ENCODE data around the gene CLIP1.

- TF ChIP-seq CTCF (IDR thresholded peaks at IDR 0.05 in 2 of 3, conservative IDR thresholded peaks at IDR 0.05 in 1 of 3; ENCODE audit: borderline replicate concordance in 1 of 3, insufficient read depth in 1 of 3, low read depth in 2 of 3, low read length in 2 of 3) (no peak), RAD21 (IDR thresholded peaks at IDR 0.05; ENCODE audit: low read depth) (no peak), POLR2AphosphoS5 (IDR thresholded peaks at IDR 0.05; ENCODE audit: low read depth, low read length) (no peak), EGR1 (IDR thresholded peaks at IDR 0.05; ENCODE audit: low read depth) (no peak), EZH2phosphoT487 (IDR thresholded peaks at IDR 0.05; ENCODE audit: borderline replicate concordance) (no peak), EZH2 (IDR thresholded peaks at IDR 0.05) (no peak), REST (IDR thresholded peaks at IDR 0.05; ENCODE audit: low read depth) (no peak), SP1 (IDR thresholded peaks at IDR 0.05; ENCODE audit: low read depth) (no peak), FOSL1 (IDR thresholded peaks at IDR 0.05; ENCODE audit: low read depth) (no peak), POLR2A (IDR thresholded peaks at IDR 0.05; ENCODE audit: borderline replicate concordance, extremely low read depth, insufficient read depth, insufficient read length) (no peak)
- TF ChIP-seq, protein P1, sequence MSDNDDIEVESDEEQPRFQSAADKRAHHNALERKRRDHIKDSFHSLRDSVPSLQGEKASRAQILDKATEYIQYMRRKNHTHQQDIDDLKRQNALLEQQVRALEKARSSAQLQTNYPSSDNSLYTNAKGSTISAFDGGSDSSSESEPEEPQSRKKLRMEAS (IDR thresholded peaks at IDR 0.05) = no peak
Measured at GRCh38 chr12:122374707-122375106, 47.8 kb downstream of the CLIP1 start.

Measured in HCT116 (cell line).